Liver (tissue), 9 donors: ENCODE measurements around the gene ANKRD13D. TPM values are rescaled to one million over a fixed set of nuclear protein-coding genes. Genes with fewer than 3 reads are reported as not detected.

Source experiments
- DNase-seq: peaks from one replicate; pipeline ENCODE4 v3.0.0-alpha.2; 2017; ENCODE audit warnings: low spot score
- H3K27ac ChIP-seq, 2 donors: one replicate each; pipeline ENCODE4 v1.7.0; 2013; ENCODE audit warnings: inconsistent platforms in 2 of 2, low read length in 2 of 2, control low read depth in 1 of 2, low read depth in 1 of 2, mild to moderate bottlenecking in 1 of 2
- H3K27me3 ChIP-seq, 4 donors: one replicate each; pipeline versions ENCODE4 v1.6.1 to v1.7.0; 2013; ENCODE audit warnings: low read length in 3 of 4, inconsistent platforms in 1 of 4, mild to moderate bottlenecking in 1 of 4, moderate library complexity in 1 of 4; ENCODE audit not compliant: control insufficient read depth in 4 of 4, insufficient read depth in 4 of 4
- H3K36me3 ChIP-seq, 4 donors: one replicate each; pipeline versions ENCODE4 v1.6.1 to v1.7.0; 2013; ENCODE audit warnings: low read length in 3 of 4, mild to moderate bottlenecking in 3 of 4, low read depth in 1 of 4, moderate library complexity in 1 of 4; ENCODE audit not compliant: control insufficient read depth in 4 of 4, insufficient read depth in 3 of 4
- H3K4me1 ChIP-seq, 4 donors: one replicate each; pipeline versions ENCODE4 v1.6.1 to v1.7.0; 2013; ENCODE audit warnings: low read length in 3 of 4, mild to moderate bottlenecking in 3 of 4, moderate library complexity in 1 of 4; ENCODE audit not compliant: control insufficient read depth in 4 of 4, insufficient read depth in 4 of 4
- H3K4me3 ChIP-seq, 3 donors: one replicate each; pipeline versions ENCODE4 v1.6.1 to v1.7.0; 2013; ENCODE audit warnings: low read length in 3 of 3, control low read depth in 1 of 3, low read depth in 1 of 3, mild to moderate bottlenecking in 1 of 3
- H3K9ac ChIP-seq, 2 donors: one replicate each; pipeline ENCODE4 v1.7.0; 2013; ENCODE audit warnings: low read length in 2 of 2, mild to moderate bottlenecking in 2 of 2, moderate library complexity in 2 of 2, control low read depth in 1 of 2, low read depth in 1 of 2
- H3K9me3 ChIP-seq, 4 donors: one replicate each; pipeline versions ENCODE4 v1.6.1 to v1.7.0; 2013; ENCODE audit warnings: low read length in 3 of 4; ENCODE audit not compliant: control insufficient read depth in 4 of 4
- EGR1 ChIP-seq, 2 donors: IDR thresholded peaks; 2 replicates each; pipeline ENCODE4 v1.6.1; 2016 to 2018; ENCODE audit warnings: antibody characterized with exemption in 2 of 2, low read depth in 2 of 2
- FOXA1 ChIP-seq: IDR thresholded peaks from 2 replicates; pipeline ENCODE4 v1.6.1; 2016; ENCODE audit warnings: antibody characterized with exemption
- FOXA2 ChIP-seq: IDR thresholded peaks from 2 replicates; pipeline ENCODE4 v1.6.1; 2016; ENCODE audit warnings: antibody characterized with exemption
- GABPA ChIP-seq, 2 donors: IDR thresholded peaks in 1 of 2; conservative IDR thresholded peaks in 1 of 2; 2 replicates each; pipeline ENCODE4 v1.6.1; 2016; ENCODE audit warnings: antibody characterized with exemption in 2 of 2, mild to moderate bottlenecking in 1 of 2, moderate library complexity in 1 of 2
- HNF4A ChIP-seq, 2 donors: conservative IDR thresholded peaks; 2 replicates each; pipeline ENCODE4 v1.6.1; 2016; ENCODE audit warnings: antibody characterized with exemption in 2 of 2, mild to moderate bottlenecking in 2 of 2
- HNF4G ChIP-seq: IDR thresholded peaks from 2 replicates; pipeline ENCODE4 v1.6.1; 2016; ENCODE audit warnings: antibody characterized with exemption
- JUND ChIP-seq, 2 donors: IDR thresholded peaks; 2 replicates each; pipeline ENCODE4 v1.6.1; 2016; ENCODE audit warnings: antibody characterized with exemption in 2 of 2
- NR2F2 ChIP-seq: IDR thresholded peaks from 2 replicates; pipeline ENCODE4 v1.6.1; 2016; ENCODE audit warnings: antibody characterized with exemption
- RAD21 ChIP-seq, 2 donors: IDR thresholded peaks; 2 replicates each; pipeline ENCODE4 v1.6.1; 2016; ENCODE audit warnings: antibody characterized with exemption in 2 of 2, mild to moderate bottlenecking in 2 of 2
- RXRA ChIP-seq, 2 donors: IDR thresholded peaks; 2 replicates each; pipeline ENCODE4 v1.6.1; 2017 to 2018; ENCODE audit warnings: antibody characterized with exemption in 2 of 2, mild to moderate bottlenecking in 1 of 2
- SP1 ChIP-seq: IDR thresholded peaks from 2 replicates; pipeline ENCODE4 v1.6.1; 2018; ENCODE audit warnings: antibody characterized with exemption, mild to moderate bottlenecking
- TAF1 ChIP-seq: conservative IDR thresholded peaks from 2 replicates; pipeline ENCODE4 v1.6.1; 2016; ENCODE audit warnings: antibody characterized with exemption, mild to moderate bottlenecking
- YY1 ChIP-seq: IDR thresholded peaks from 2 replicates; pipeline ENCODE4 v1.6.1; 2016; ENCODE audit warnings: antibody characterized with exemption, mild to moderate bottlenecking
- WGBS: extraction: QIAGEN DNeasy Blood & Tissue Kit; methylation state at CpG from one replicate; pipeline ENCODE4 v1.1.7; 2013; 5-methylcytosine and 5-hydroxymethylcytosine counted together
- polyA plus RNA-seq, 2 donors: library from polyadenylated mRNA; stranded (reverse) in 1 of 2; unstranded in 1 of 2; fragments of 200-250 nt in 1 of 2; fragments of >200 nt in 1 of 2; fragmentation: Nextera tagmentation in 1 of 2; extraction: Ambion mirVana in 1 of 2; gene quantifications; one replicate each; pipeline versions ENCODE4 v1.2.1 to v1.2.3, GENCODE V29; 2013 to 2015
- total RNA-seq, 2 donors: library from RNA; depleted of rRNA; stranded (reverse); fragments of >200 nt; gene quantifications; one replicate each; pipeline ENCODE4 v1.2.3, GENCODE V29; 2014
- TF ChIP-seq, protein P1 (sequence below): IDR thresholded peaks from 2 replicates; pipeline ENCODE4 v1.6.1; 2016; ENCODE audit warnings: antibody characterized with exemption, mild to moderate bottlenecking
- TF ChIP-seq, protein P2 (sequence below): IDR thresholded peaks from 2 replicates; pipeline ENCODE4 v1.6.1; 2016; ENCODE audit warnings: antibody characterized with exemption
- TF ChIP-seq, protein P3 (sequence below): IDR thresholded peaks from 2 replicates; pipeline ENCODE4 v1.6.1; 2016; ENCODE audit warnings: antibody characterized with exemption
- TF ChIP-seq, protein P4 (sequence below): IDR thresholded peaks from 2 replicates; pipeline ENCODE4 v1.6.1; 2016; ENCODE audit warnings: antibody characterized with exemption
- TF ChIP-seq, protein P5 (sequence below): fragments of 150-350 bp; IDR thresholded peaks from 2 replicates; pipeline ENCODE4 v1.5.1; 2017; ENCODE audit warnings: improper control_type of control experiment, low read depth, low read length; ENCODE audit not compliant: missing input control
- donor health status: healthy.
- donor health status: healthy.
- donor health status: healthy.
- donor health status: healthy.
- donor health status: healthy.

ANKRD13D gene
- total and polyA plus RNA-seq, 4 donors, result 5.5 to 15.0 (median 5.9) TPM

DNA sequence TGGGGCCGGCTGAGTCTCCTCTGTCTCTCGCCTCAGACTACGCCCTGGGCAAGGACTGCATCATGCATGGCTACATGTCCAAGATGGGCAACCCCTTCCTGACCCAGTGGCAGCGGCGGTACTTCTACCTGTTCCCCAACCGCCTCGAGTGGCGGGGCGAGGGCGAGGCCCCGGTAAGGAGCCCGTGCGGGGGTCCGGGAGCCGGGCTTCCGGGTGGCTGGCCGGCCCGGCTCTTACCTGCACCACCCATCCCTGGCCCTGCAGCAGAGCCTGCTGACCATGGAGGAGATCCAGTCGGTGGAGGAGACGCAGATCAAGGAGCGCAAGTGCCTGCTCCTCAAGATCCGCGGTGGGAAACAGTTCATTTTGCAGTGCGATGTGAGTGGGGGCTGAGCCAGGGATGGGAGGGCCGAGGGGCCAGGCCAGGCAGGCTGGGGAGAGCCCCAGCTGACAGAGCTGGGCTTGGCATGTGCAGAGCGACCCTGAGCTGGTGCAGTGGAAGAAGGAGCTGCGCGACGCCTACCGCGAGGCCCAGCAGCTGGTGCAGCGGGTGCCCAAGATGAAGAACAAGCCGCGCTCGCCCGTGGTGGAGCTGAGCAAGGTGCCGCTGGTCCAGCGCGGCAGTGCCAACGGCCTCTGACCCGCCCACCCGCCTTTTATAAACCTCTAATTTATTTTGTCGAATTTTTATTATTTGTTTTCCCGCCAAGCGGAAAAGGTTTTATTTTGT is 4.1 kb upstream of the ANKRD13D start:
- no peak for DNase-seq
- H3K9ac ChIP-seq, result no peak overlapping the region
- H3K27ac ChIP-seq, result no peak overlapping the region
- no peaks in the 10 kb centered on the region for H3K9me3 ChIP-seq
- peaks cover 17 to 46% (median 25%) of the 10 kb centered on the region in 4 donors for H3K36me3 ChIP-seq
- TF ChIP-seq, protein P1, sequence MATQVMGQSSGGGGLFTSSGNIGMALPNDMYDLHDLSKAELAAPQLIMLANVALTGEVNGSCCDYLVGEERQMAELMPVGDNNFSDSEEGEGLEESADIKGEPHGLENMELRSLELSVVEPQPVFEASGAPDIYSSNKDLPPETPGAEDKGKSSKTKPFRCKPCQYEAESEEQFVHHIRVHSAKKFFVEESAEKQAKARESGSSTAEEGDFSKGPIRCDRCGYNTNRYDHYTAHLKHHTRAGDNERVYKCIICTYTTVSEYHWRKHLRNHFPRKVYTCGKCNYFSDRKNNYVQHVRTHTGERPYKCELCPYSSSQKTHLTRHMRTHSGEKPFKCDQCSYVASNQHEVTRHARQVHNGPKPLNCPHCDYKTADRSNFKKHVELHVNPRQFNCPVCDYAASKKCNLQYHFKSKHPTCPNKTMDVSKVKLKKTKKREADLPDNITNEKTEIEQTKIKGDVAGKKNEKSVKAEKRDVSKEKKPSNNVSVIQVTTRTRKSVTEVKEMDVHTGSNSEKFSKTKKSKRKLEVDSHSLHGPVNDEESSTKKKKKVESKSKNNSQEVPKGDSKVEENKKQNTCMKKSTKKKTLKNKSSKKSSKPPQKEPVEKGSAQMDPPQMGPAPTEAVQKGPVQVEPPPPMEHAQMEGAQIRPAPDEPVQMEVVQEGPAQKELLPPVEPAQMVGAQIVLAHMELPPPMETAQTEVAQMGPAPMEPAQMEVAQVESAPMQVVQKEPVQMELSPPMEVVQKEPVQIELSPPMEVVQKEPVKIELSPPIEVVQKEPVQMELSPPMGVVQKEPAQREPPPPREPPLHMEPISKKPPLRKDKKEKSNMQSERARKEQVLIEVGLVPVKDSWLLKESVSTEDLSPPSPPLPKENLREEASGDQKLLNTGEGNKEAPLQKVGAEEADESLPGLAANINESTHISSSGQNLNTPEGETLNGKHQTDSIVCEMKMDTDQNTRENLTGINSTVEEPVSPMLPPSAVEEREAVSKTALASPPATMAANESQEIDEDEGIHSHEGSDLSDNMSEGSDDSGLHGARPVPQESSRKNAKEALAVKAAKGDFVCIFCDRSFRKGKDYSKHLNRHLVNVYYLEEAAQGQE, result no peak
- TF ChIP-seq YY1 (no peak), TAF1 (no peak), HNF4A (conservative IDR thresholded peaks at IDR 0.05) (no peak), HNF4G (no peak), RXRA (IDR thresholded peaks at IDR 0.05) (no peak), RAD21 (IDR thresholded peaks at IDR 0.05) (no peak), GABPA (IDR thresholded peaks at IDR 0.05 in 1 of 2, conservative IDR thresholded peaks at IDR 0.05 in 1 of 2) (no peak), EGR1 (IDR thresholded peaks at IDR 0.05; ENCODE audit: low read depth in 2 of 2) (no peak), SP1 (no peak), FOXA1 (no peak), JUND (IDR thresholded peaks at IDR 0.05) (no peak), NR2F2 (no peak), FOXA2 (no peak)
- TF ChIP-seq, protein P2, sequence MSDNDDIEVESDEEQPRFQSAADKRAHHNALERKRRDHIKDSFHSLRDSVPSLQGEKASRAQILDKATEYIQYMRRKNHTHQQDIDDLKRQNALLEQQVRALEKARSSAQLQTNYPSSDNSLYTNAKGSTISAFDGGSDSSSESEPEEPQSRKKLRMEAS, result no peak
- TF ChIP-seq, protein P3, sequence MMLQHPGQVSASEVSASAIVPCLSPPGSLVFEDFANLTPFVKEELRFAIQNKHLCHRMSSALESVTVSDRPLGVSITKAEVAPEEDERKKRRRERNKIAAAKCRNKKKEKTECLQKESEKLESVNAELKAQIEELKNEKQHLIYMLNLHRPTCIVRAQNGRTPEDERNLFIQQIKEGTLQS, result no peak
- TF ChIP-seq, protein P4, sequence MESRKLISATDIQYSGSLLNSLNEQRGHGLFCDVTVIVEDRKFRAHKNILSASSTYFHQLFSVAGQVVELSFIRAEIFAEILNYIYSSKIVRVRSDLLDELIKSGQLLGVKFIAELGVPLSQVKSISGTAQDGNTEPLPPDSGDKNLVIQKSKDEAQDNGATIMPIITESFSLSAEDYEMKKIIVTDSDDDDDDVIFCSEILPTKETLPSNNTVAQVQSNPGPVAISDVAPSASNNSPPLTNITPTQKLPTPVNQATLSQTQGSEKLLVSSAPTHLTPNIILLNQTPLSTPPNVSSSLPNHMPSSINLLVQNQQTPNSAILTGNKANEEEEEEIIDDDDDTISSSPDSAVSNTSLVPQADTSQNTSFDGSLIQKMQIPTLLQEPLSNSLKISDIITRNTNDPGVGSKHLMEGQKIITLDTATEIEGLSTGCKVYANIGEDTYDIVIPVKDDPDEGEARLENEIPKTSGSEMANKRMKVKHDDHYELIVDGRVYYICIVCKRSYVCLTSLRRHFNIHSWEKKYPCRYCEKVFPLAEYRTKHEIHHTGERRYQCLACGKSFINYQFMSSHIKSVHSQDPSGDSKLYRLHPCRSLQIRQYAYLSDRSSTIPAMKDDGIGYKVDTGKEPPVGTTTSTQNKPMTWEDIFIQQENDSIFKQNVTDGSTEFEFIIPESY, result no peak
- TF ChIP-seq, protein P5, sequence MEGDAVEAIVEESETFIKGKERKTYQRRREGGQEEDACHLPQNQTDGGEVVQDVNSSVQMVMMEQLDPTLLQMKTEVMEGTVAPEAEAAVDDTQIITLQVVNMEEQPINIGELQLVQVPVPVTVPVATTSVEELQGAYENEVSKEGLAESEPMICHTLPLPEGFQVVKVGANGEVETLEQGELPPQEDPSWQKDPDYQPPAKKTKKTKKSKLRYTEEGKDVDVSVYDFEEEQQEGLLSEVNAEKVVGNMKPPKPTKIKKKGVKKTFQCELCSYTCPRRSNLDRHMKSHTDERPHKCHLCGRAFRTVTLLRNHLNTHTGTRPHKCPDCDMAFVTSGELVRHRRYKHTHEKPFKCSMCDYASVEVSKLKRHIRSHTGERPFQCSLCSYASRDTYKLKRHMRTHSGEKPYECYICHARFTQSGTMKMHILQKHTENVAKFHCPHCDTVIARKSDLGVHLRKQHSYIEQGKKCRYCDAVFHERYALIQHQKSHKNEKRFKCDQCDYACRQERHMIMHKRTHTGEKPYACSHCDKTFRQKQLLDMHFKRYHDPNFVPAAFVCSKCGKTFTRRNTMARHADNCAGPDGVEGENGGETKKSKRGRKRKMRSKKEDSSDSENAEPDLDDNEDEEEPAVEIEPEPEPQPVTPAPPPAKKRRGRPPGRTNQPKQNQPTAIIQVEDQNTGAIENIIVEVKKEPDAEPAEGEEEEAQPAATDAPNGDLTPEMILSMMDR, result no peak
- 89% methylated on average over 45 of the region's 45 CpGs for WGBS
- H3K4me3 ChIP-seq, result peak overlapping the region in 1 of 3 donors; percentile 2
- H3K27me3 ChIP-seq, result no peaks in the 10 kb centered on the region
- peaks cover 0 to 21% (median 13%) of the 10 kb centered on the region in 4 donors for H3K4me1 ChIP-seq
